Gastroesophageal sphincter (tissue), 4 donors: ENCODE measurements around the gene DVL2. TPM values are rescaled to one million over a fixed set of nuclear protein-coding genes. Genes with fewer than 3 reads are reported as not detected.
A peak's percentile ranks its signal among the peaks of the same experiment; 100 is the strongest.

ENCODE experiments used
- ATAC-seq: fragments of 150-250 bp; one replicate; pipeline ENCODE4 v1.9.1; 2016; ENCODE audit warnings: mild to moderate bottlenecking, moderate library complexity
- H3K27ac ChIP-seq, 4 donors: fragments of 200-600 bp; sonication (generic) in 3 of 4; 1 replicate in 3 of 4; 2 replicates in 1 of 4; pipeline ENCODE4 v1.5.1; 2016 to 2019
- H3K27me3 ChIP-seq: fragments of 200-600 bp; sonication (generic); one replicate; pipeline ENCODE4 v1.5.1; 2019
- H3K36me3 ChIP-seq, 2 donors: fragments of 200-600 bp; sonication (generic); one replicate each; pipeline ENCODE4 v1.5.1; 2019; ENCODE audit warnings: control low read depth in 1 of 2
- H3K4me1 ChIP-seq, 3 donors: fragments of 200-600 bp; sonication (generic); 1 replicate in 2 of 3; 2 replicates in 1 of 3; pipeline ENCODE4 v1.5.1; 2016 to 2019; ENCODE audit warnings: control low read depth in 2 of 3
- H3K4me3 ChIP-seq, 2 donors: fragments of 200-600 bp; sonication (generic); one replicate each; pipeline ENCODE4 v1.5.1; 2019; ENCODE audit warnings: mild to moderate bottlenecking in 1 of 2, moderate library complexity in 1 of 2
- H3K9me3 ChIP-seq, 3 donors: fragments of 200-600 bp; sonication (generic); one replicate each; pipeline ENCODE4 v1.5.1; 2017 to 2019; ENCODE audit warnings: control low read depth in 2 of 3
- EP300 ChIP-seq: sonication (generic); formaldehyde crosslinking; IDR thresholded peaks from one replicate; pipeline ENCODE4 v1.6.1; 2017; ENCODE audit warnings: antibody characterized with exemption, mild to moderate bottlenecking
- POLR2A ChIP-seq, 2 donors: fragments of 450-650 bp; IDR thresholded peaks; one replicate each; pipeline ENCODE4 v1.6.1; 2017; ENCODE audit warnings: antibody characterized with exemption in 2 of 2, mild to moderate bottlenecking in 2 of 2, moderate library complexity in 1 of 2
- POLR2AphosphoS5 ChIP-seq: sonication (generic); formaldehyde crosslinking; IDR thresholded peaks from one replicate; pipeline ENCODE4 v1.6.1; 2017; ENCODE audit warnings: antibody characterized with exemption
- WGBS, 2 donors: methylation state at CpG; one replicate each; pipeline ENCODE4 v1.1.5; 2018; ENCODE audit warnings: low coverage in 1 of 2; 5-methylcytosine and 5-hydroxymethylcytosine counted together
- total RNA-seq, 4 donors: library from RNA; depleted of rRNA; stranded (reverse); fragments of >200 nt; gene quantifications; one replicate each; pipeline ENCODE4 v1.1.0, GENCODE V29; 2016
- TF ChIP-seq, protein P1 (sequence below), 4 experiments: fragments of 200-600 bp in 2 of 4; fragments of 450-650 bp in 2 of 4; sonication (generic) in 1 of 4; IDR thresholded peaks; one replicate each; pipeline ENCODE4 v1.5.1; 2017 to 2019; ENCODE audit warnings: antibody characterized with exemption in 4 of 4, mild to moderate bottlenecking in 2 of 4, moderate library complexity in 2 of 4

DVL2 gene
- total RNA-seq, 4 donors from 2014 or later: 33.0 to 53.9 (median 45.0) TPM

GRCh38 chr17:7260651-7261378 is 26.5 kb upstream of the DVL2 start:
- Histone ChIP-seq H3K27me3 (peaks cover 57% of the 10 kb centered on the region), H3K36me3 (peaks cover 0 to 38% of the 10 kb centered on the region in 2 donors), H3K27ac (peak overlapping the region in 1 of 4 donors; percentile 53), H3K9me3 (no peaks in the 10 kb centered on the region), H3K4me1 (peaks cover 0 to 34% (median 22%) of the 10 kb centered on the region in 3 donors), H3K4me3 (peak overlapping the region; percentile 2 to 52)
- ATAC-seq: peak; percentile 56
- WGBS, 2 donors: no CpG with 5 or more reads among the region's 54 CpGs
- TF ChIP-seq, protein P1, sequence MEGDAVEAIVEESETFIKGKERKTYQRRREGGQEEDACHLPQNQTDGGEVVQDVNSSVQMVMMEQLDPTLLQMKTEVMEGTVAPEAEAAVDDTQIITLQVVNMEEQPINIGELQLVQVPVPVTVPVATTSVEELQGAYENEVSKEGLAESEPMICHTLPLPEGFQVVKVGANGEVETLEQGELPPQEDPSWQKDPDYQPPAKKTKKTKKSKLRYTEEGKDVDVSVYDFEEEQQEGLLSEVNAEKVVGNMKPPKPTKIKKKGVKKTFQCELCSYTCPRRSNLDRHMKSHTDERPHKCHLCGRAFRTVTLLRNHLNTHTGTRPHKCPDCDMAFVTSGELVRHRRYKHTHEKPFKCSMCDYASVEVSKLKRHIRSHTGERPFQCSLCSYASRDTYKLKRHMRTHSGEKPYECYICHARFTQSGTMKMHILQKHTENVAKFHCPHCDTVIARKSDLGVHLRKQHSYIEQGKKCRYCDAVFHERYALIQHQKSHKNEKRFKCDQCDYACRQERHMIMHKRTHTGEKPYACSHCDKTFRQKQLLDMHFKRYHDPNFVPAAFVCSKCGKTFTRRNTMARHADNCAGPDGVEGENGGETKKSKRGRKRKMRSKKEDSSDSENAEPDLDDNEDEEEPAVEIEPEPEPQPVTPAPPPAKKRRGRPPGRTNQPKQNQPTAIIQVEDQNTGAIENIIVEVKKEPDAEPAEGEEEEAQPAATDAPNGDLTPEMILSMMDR (IDR thresholded peaks at IDR 0.05): no peak
- no peak for TF ChIP-seq POLR2AphosphoS5

- 60 to 75% methylated on average over 1 to 2 of the region's 4 CpGs for WGBS, 2 donors
- Histone ChIP-seq H3K27ac (no peak overlapping the region), H3K36me3 (peaks cover 0 to 45% of the 10 kb centered on the region in 2 donors), H3K4me1 (peaks cover 0 to 34% (median 22%) of the 10 kb centered on the region in 3 donors), H3K27me3 (peaks cover 51% of the 10 kb centered on the region), H3K9me3 (no peaks in the 10 kb centered on the region), H3K4me3 (no peak overlapping the region)
- no peak for ATAC-seq
- TF ChIP-seq, protein P1 (IDR thresholded peaks at IDR 0.05): no peak
- TF ChIP-seq POLR2A (IDR thresholded peaks at IDR 0.05) (no peak), EP300 (no peak), POLR2AphosphoS5 (no peak)
Observed at GRCh38 chr17:7260151-7260550, 25.8 kb upstream of the DVL2 start.

- ATAC-seq: no peak
- Histone ChIP-seq H3K4me1 (peaks cover 0 to 34% (median 22%) of the 10 kb centered on the region in 3 donors), H3K27me3 (peaks cover 45% of the 10 kb centered on the region), H3K9me3 (no peaks in the 10 kb centered on the region), H3K4me3 (no peak overlapping the region), H3K36me3 (peaks cover 0 to 51% of the 10 kb centered on the region in 2 donors), H3K27ac (no peak overlapping the region)
- WGBS, 2 donors: 94 to 96% methylated on average over 3 of the region's 6 CpGs
- no peak for TF ChIP-seq POLR2AphosphoS5
- TF ChIP-seq, protein P1 (IDR thresholded peaks at IDR 0.05): no peak
- no peak for TF ChIP-seq POLR2A (IDR thresholded peaks at IDR 0.05)
- TF ChIP-seq EP300: no peak
Observed at GRCh38 chr17:7259555-7259889, 25.2 kb upstream of the DVL2 start.

- H3K36me3 ChIP-seq: peaks cover 0 to 56% of the 10 kb centered on the region in 2 donors
Observed at GRCh38 chr17:7258731-7259554, 24.6 kb upstream of the DVL2 start.

More at GRCh38 chr17:7258731-7259554, 24.6 kb upstream of the DVL2 start:
- H3K27ac ChIP-seq: no peak overlapping the region
- peaks cover 39% of the 10 kb centered on the region for H3K27me3 ChIP-seq
- no peaks in the 10 kb centered on the region for H3K9me3 ChIP-seq
- TF ChIP-seq, protein P1 (IDR thresholded peaks at IDR 0.05): no peak
- TF ChIP-seq EP300: no peak
- no peak for TF ChIP-seq POLR2A (IDR thresholded peaks at IDR 0.05)
- TF ChIP-seq POLR2AphosphoS5: no peak
- ATAC-seq: no peak
- 71 to 80% methylated on average over 1 of the region's 7 CpGs for WGBS, 2 donors
- no peak overlapping the region for H3K4me3 ChIP-seq
- peaks cover 0 to 34% (median 22%) of the 10 kb centered on the region in 3 donors for H3K4me1 ChIP-seq
